Measurements from ENCODE around the gene WDR43. TPM values are rescaled to one million over a fixed set of nuclear protein-coding genes. Genes with fewer than 3 reads are reported as not detected.

The WDR43 gene
- total RNA-seq, 6 experiments from 2014 or later: 17.9 to 23.8 (median 22.5) TPM

DNA sequence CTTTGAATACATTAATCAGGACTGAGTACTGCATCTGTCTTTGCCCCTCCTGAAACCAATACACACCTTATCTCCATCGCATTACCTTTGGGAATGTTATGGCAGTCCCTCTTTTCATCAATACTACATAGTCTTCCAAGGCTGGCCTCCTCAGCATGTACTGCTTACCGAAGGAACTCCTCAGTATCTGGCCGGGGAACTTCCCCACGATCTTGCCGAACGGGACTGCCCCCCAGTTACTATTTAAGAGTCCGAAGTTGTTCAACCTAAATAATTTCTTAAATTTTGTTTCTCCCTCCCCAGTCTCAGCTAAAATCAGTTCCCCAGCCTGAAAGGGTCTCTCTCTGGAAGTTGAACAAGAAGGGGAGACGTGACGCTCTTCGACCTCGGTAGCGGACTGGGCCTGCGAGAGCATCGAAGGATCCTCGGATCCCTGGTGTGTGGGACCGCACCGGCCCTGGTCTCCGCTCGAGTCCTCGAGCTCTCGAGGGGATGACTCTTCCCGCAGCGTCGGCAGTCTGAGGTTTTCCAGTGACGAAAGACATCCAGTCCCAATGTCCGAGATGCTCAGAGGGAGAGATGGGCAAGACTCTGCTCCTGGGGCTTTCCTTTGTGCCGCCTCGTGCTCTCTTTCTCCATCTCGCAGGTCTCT is 24.8 kb upstream of the WDR43 start:
- Histone ChIP-seq H3K4me1 (peaks cover 0 to 23% (median 9%) of the 10 kb centered on the region in 4 donors), H3K27me3 (no peaks in the 10 kb centered on the region), H3K4me3 (peak overlapping the region; percentile 84 to 96 (median 92)), H3K27ac (peak overlapping the region; percentile 33 to 70 (median 35)), H3K9me3 (no peaks in the 10 kb centered on the region), H3K36me3 (no peaks in the 10 kb centered on the region)
- peak in 3 of 4 donors; percentile 42 to 59 (median 51) for ATAC-seq
- TF ChIP-seq CTCF (IDR thresholded peaks at IDR 0.05): no peak
- no peak for TF ChIP-seq POLR2A (IDR thresholded peaks at IDR 0.05)
- intact Hi-C loops (cut with DNase I): no loop called here
- WGBS (ENCODE audit: insufficient coverage, low coverage, low lambda C conversion rate, missing lambda C conversion rate): under 1% methylated on average over 16 of the region's 29 CpGs
- DNase-seq: peak in 2 of 3 donors; percentile 34 to 50

DNA sequence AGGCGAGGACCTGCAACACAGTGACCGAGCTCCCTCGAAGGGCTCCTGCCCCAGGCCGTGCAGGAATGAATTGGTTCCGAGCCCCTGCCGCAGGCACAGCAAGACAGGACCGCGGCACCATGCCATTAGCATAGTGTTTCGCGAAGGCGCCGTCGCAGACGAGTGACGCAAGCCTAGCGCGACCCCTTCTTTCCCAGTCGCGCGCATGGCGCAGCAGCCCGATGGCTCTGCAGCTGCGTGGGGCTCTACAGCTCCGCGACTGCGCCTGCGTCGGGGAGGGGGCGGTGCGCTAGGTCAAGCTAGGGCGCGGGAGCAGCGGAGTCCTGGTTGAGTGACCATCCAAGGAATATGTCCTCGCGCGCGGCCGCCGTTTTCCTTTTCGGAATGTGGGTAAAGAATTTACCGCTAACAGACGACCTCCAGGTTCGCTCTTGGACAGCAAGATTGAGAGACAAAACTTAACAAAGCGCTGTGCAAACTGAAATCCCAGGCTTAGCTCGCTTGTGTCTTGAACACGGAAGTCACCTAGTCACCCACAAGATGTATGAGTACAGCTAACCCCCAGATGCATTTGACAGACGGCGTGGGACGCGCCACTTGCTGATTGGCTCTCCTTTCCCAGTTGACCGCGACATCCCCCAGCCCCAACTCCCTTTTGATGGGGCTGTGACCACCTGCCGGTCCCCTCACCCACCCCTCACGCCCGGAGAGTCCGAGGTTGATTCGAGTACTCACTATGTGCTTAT is 24.1 kb upstream of the WDR43 start, which contains the start of gene TRMT61B:
Gene TRMT61B, minus strand, starts transcription at position 164 of the 746 bp plus-strand sequence. Its CDS starts 32 bp downstream, at position 132.
- under 1% methylated on average over 28 of the region's 57 CpGs for WGBS (ENCODE audit: insufficient coverage, low coverage, low lambda C conversion rate, missing lambda C conversion rate)
- intact Hi-C loops (cut with DNase I): no loop called here
- no peak for TF ChIP-seq CTCF (IDR thresholded peaks at IDR 0.05)
- peak; percentile 77 for TF ChIP-seq POLR2A (IDR thresholded peaks at IDR 0.05)
- H3K4me3 ChIP-seq: peak within 1 kb of the TSS; percentile 84 to 96 (median 92)
- peak; percentile 97 for DNase-seq
- peak within 1 kb of the TSS; percentile 35 to 70 (median 46) for H3K27ac ChIP-seq
- no peaks in the 10 kb centered on the region for H3K27me3 ChIP-seq
- H3K9me3 ChIP-seq: no peaks in the 10 kb centered on the region
- ATAC-seq: peak; percentile 99 to 100 (median 100)
- peaks cover 0 to 23% (median 9%) of the 10 kb centered on the region in 4 donors for H3K4me1 ChIP-seq
- no peaks in the 10 kb centered on the region for H3K36me3 ChIP-seq

DNA sequence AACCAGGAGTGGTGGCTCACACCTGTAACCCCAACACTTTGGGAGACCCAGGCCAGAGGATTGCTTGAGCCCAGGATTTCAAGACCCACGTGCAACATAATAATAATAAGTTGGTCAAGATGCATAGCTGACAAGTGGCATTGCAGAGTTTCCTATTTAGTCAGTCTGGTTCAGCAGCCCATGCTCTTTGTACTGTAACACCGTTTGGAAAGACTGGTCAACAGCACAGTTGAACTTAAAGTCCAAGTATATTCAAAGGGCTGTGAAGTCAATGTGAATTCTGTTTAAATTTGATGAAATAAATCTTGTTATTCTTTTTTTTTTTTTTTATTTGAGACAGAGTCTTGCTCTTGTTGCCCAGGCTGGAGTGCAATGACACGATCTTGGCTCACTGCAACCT is 22.8 kb upstream of the WDR43 start:
- Histone ChIP-seq H3K36me3 (no peaks in the 10 kb centered on the region), H3K27me3 (no peaks in the 10 kb centered on the region), H3K4me3 (no peak overlapping the region), H3K27ac (no peak overlapping the region), H3K9me3 (no peaks in the 10 kb centered on the region), H3K4me1 (peaks cover 0 to 23% (median 9%) of the 10 kb centered on the region in 4 donors)
- DNase-seq (no peak), ATAC-seq (no peak)
- intact Hi-C loops (cut with DNase I): no loop called here
- TF ChIP-seq CTCF (IDR thresholded peaks at IDR 0.05) (no peak), POLR2A (IDR thresholded peaks at IDR 0.05) (no peak)
- 45% methylated on average over 3 of the region's 3 CpGs for WGBS (ENCODE audit: insufficient coverage, low coverage, low lambda C conversion rate, missing lambda C conversion rate)

DNA sequence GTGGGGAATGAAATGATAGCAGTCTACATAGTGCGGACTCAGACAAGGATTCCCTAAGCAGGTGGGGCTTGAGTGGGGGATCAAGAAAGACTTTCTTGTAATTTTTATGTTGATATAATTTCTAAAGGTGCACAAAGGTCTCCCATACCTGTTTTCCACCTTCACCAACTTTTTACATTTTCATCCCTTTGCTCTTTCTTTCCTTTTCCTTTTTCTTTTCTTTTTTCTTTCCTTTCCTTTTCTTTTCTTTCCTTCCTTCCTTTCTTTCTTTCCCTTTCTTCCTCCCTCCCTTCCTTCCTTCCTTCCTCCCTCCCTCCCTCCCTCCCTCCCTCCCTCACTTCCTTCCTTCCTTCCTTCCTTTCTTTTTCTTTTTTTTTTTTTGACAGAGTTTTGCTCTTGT is 14.3 kb upstream of the WDR43 start:
- no peaks in the 10 kb centered on the region for H3K27me3 ChIP-seq
- WGBS (ENCODE audit: insufficient coverage, low coverage, low lambda C conversion rate, missing lambda C conversion rate): 89% methylated on average over 1 of the region's 1 CpG
- no peak for ATAC-seq
- intact Hi-C loops (cut with DNase I): no loop called here
- H3K27ac ChIP-seq: no peak overlapping the region
- no peaks in the 10 kb centered on the region for H3K36me3 ChIP-seq
- TF ChIP-seq CTCF (IDR thresholded peaks at IDR 0.05) (no peak), POLR2A (IDR thresholded peaks at IDR 0.05) (no peak)
- DNase-seq: no peak
- H3K9me3 ChIP-seq: no peaks in the 10 kb centered on the region
- H3K4me3 ChIP-seq: no peak overlapping the region
- no peaks in the 10 kb centered on the region for H3K4me1 ChIP-seq

All from right lobe of liver (tissue), 6 donors.